Left renal cortex interstitium (tissue), 4 donors: ENCODE data around the gene ITPR1. TPM values are rescaled to one million over a fixed set of nuclear protein-coding genes. Genes with fewer than 3 reads are reported as not detected.

Experiments
- DNase-seq, 4 donors: peaks; one replicate each; pipeline ENCODE4 v3.0.0-alpha.2; 2013; ENCODE audit warnings: low read depth in 4 of 4, low spot score in 2 of 4, missing footprints in 1 of 4
- polyA plus RNA-seq, 4 donors: library from polyadenylated mRNA; unstranded; fragments of 120-200 nt; gene quantifications; one replicate each; pipeline ENCODE4 v1.2.1, GENCODE V29; 2013; ENCODE audit not compliant: insufficient read length in 4 of 4

The ITPR1 gene
- polyA plus RNA-seq, 4 donors = 43.9 to 60.1 (median 53.5) TPM

DNA sequence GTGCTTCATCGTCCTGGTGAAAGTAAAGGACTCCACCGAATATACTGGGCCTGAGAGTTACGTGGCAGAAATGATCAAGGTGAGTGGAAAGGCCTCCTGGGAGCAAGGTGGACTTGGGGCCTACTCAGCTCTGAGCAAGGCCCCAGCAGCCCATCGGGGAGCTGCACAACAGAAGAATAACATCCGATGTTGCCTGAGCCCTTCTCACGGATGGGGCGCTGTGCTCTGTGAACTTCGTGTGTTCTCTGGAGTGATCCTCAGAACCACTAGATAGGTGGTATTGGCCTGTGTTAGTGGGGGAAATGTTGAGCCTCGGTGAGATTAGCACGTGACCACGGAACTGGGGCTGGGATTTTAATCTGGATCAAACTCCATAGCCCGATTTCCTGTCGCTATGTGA is 325.0 kb downstream of the ITPR1 start:
- no peak for DNase-seq

DNA sequence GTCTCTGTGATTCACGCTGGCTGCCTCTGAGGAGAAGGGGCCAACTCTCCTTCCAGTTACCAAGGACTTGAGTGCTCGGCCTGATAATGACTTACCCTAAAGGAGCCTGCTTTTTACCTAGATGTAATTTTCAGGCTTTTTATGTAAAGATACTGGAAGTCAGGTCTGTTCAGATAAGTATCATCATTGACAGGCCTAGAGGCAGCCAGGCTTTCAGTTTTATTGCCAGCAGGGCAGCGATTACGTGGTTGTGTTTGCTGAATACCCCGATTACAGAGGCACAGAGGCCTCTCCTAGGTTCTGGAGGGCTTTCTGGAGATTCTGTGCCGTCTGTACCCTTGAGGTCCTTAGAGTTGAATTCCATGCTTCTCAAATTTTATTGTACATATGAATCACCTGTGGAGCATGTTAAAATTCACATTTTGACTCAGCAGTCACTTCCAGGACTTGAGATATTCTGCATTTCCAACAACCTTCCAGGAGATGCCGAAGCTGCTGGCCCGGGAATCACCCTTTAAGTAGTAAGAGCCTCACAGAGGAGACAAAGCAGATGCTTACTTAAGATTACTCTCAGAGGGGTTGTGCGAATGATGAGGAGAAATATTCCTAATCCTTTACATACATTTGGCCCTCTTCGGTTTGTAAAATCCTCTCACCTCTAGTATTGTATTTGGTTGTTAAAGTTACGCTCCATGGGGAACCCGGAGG is 326.0 kb downstream of the ITPR1 start:
- no peak for DNase-seq

DNA sequence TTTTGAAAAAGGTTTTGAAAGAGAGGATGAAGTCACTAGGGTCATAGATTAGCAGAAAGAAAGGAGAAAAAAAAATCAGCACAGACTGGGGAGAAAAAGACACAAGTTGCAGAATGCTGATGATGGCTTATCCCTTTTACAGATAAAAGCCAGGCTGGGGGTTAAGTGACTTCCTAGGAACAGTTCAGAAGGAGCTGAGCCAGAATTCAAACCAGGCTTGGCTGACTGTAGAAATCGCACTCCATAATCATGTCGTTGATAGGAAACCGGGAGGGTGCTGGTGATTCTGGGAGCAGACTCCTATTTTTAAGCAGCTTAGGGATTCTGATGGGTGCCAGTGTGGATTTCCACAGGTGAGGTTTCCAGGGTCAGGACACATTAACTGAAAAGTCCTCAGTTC is 326.6 kb downstream of the ITPR1 start:
- no peak for DNase-seq

DNA sequence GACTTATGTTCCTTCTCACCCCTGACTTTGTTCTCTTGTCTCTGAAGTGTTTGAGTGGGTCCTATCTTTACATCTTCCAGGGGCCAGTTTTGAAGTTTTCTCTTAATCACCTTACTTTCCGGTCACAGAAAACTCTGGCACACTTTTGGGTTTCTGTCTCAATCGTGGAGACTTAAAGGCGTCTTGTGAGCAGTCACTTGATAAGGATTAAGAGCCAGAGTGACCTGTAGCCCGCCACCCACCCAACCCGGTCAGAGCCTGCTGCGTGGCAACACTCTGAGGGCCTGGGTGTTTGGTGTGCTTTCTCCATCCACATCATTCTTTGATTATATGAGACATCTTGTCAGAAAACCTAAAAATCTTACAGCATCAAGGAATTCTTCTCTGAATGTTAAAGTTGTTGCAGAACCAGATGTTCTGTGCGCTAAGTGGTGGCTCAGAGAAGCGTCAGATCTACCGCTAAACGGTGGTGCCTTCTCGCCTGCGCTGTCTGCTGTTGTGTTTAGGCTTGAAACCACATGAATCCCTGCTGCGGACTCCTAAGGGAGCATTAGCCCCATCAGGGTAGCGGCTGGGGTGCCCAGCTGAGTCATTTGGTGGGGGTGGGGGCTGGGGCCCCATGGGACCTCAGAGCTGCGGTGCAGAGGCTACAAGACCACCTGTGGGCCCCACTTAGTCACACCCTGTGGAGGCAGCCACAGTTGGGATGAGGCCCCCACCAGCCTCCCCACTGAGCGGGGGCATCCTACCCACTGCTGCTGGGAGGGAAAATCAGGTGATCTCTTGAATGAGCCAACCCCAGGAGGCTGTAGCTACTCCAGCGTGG is 327.4 kb downstream of the ITPR1 start:
- no peak for DNase-seq

DNA sequence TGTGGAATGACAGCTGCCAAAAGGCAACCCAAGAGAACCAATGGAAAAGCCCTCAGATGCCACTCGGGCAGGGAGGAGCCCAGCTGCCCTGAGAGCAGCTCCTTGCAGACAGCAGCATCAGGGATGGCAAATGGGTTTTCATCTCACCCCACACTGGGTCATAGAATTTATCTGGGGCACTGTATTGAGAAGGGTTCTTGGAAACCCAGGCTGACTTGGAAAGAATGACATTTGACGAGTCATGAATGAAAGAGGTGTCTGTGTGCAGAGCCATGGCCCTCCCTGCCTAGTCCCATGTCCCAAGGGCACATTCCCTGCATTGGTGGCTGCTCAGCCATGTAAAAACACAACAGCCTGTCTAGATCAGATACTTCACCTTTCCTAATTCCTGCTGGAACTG is 328.2 kb downstream of the ITPR1 start:
- no peak for DNase-seq

DNA sequence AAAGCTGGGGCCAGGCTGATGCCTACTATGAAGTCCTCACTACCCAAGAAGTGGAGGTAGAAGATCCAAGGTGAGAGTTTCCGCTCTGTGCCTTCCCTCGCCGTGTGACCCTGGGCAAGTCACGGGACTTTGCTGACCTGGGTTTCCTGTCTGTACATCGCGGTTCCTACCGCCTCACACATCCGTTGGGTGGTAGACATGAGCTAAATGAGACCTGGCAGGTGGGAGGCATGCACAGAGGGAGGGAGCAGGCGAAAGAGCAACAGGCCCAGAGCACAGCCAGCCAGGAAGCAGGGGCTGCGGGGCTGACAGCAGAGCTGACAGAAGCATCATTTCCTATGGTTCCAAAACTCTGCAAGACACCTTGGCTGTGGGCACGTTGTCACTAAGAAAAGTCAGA is 328.8 kb downstream of the ITPR1 start:
- DNase-seq = no peak

DNA sequence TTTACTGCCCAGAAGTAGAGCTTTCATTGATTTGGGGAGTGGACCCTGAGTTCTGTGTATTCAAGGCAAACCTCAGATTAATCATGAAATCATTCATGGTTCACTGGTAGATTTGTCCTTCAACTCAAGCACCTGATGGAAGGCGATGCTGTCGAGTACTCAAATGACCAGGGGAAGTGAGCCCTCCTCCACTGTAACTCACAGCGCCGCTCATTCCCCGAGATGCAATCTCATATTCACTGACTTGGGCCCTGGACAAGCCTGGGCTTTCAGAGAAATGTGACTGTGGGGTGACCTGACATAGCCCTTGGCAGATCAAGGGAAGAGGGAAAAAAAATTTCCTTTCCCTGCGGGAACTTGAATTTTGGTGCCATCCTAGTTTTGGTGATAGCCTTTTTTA is 329.4 kb downstream of the ITPR1 start:
- no peak for DNase-seq

DNA sequence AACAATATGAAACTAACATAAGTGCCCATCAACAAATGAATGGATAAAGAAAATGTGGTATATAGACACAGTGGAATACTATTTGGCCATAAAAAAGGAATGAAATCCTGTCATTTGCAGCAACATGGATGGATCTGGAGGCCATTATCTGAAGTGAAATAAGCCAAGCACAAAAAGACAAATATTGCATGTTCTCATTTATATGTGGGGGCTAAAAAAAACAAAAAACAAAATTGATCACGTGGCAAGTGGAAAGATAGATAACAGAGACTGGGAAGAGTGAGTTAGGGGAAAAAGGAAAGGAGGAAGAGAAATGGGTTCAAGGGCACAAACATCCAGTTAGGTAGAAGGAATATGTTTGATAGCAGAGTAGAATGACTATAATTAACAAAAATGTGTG is 330.2 kb downstream of the ITPR1 start:
- DNase-seq = no peak

DNA sequence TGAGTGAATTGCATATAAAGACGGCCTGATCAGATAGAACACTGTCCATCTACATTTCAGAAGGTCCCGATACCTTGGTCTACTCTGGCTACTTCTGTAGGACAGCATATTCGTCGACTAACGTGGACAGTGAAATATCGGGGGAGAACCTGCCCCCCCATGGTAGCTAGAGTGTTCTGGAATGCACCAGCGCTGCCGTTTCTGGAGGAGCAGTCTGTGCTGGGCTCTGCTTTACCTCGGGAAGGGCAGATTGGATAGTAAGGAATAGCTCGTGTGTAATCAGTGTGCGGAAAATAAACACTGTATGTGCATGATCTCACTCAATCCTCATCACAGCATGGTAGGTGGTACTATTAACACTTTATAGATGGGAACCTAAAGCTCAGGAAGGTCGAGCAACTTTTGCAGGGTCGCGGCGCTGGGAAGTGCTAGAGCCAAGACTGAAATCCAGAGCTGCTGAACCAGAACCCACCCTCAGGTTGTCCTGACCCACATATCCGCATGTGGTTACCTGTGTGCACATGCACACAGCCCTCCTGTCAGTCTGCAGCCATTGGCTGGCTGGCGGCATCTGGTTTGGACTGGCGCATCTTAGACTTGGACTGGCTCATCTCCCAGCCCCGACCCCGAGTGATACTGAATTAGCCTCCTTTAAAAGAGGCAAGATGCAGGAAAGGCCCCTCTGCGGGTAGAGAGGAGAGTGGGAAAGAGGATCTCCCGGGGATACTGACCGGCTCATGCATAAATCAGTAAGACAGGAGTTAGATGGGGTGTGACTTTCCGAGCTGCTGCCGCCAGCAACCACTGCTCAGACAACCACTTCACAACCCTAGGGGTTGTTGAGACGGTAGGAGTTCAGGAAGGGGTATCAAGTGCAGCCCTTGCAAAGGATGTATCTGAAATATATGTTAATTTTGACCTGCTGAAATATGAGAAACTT is 331.1 kb downstream of the ITPR1 start:
- DNase-seq = peak in 1 of 4 donors; percentile 48

DNA sequence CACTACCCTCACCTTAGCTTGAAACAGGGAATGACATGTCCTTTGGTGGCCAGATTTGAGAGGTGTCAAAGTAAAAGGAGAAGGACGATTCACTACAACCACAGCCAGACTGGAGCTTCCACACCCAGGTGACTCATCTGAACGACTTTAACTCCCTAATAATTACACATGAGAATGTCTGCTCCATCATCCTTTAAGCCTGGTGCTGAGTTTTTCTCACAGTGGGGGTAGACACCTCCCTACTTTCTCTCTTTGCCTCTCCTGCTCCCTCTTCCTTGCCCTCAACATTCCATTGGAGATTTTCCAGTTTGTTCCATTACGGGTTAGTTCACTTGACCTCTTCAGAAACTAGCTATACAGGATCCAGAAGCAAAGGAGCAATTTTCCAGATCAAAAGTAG is 331.8 kb downstream of the ITPR1 start:
- DNase-seq = no peak

DNA sequence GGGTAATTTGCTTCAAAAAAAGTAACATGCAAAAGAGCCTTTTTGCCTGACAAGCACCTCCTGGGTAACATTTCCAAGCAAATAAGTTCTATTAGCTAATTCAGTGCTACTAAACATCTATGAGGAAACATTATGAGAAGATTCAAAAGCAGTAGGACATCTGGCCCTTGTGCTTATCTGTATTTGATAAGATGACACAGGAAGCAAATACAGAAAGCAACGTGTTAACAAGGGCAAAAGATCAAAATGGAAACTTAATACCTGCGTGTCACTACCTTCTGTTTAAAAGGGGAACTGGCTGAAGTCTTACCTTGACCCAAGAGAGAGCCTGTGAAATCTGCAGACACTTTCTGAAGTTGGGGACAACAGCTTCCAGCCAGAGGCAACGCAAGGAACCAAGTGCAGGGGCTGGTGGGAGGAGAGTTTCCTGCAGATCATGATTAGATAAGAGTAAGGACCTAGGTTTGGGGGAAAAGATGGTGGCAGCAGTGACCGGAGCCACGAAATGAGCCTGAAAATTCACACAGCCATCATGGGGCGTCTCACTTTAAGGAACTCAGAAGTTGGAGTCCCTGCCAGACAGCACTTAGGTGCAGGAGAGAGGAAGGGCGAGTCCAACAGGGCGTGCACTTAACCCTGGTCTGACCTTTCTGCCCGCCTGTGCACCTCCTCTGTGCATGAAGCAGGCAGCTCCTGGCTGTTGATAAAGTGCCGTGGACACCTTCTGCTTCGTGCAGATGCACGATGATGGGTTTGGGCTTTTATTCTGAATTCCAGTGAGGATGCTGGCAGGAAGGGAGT is 332.5 kb downstream of the ITPR1 start:
- no peak for DNase-seq

DNA sequence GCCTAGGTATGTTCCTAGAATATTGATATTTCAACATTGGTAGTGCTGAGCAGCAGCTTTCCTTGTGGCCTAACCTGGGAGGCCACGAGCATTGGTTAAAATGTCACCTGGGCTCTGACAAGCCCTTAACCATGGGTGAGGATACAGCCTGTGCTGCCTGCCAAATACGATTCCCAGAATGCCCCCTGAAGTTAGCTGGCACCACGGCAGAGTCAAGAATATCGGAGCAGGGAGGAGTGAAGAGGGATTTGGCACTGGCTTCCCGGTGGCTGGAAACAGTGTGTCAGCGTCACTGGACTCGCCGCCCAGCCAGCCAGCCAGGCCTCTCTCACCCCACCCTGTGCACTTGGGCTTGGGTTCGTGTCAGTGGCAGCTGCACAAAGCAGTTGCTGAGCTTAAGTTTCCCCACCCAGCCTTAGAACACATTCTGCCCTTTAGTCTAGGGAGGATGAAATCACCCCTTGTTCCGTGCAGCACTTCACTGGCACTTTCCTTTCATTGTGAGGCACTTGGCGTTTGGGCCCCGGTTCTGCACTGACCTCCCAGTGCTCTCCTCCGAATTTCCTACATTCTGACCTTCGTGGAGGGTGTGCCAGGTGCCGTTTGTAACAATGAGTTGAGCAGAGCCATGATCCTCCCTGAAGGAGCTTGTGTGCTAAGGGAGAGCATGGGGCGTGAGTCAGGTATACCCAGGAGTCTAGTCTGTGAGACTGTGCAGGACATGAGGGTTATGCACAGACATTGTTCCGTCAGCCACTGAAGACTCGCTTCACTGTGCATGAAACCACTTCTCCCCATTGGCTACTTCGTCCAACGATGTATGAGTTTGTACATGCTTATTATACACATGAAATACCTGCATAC is 333.3 kb downstream of the ITPR1 start:
- DNase-seq = no peak

DNA sequence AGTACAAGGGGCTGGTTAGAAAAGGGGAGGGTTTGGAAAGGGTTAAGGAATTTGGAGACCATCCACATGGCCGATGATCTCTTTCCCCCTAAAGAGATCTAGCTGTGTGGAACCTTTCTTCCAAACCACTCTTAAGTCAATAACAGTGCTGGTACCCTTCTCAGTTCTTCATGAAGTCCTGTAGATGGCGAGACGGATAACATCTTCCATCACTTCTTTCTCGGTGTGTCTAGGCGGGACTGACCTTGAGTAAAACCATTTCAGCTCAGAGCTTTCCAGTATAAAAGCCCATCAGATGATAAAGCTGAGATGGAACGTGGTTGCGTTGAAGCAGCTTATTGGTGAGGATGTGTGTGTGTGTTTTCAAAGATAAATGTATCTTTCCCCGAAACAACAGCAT is 334.6 kb downstream of the ITPR1 start:
- no peak for DNase-seq

DNA sequence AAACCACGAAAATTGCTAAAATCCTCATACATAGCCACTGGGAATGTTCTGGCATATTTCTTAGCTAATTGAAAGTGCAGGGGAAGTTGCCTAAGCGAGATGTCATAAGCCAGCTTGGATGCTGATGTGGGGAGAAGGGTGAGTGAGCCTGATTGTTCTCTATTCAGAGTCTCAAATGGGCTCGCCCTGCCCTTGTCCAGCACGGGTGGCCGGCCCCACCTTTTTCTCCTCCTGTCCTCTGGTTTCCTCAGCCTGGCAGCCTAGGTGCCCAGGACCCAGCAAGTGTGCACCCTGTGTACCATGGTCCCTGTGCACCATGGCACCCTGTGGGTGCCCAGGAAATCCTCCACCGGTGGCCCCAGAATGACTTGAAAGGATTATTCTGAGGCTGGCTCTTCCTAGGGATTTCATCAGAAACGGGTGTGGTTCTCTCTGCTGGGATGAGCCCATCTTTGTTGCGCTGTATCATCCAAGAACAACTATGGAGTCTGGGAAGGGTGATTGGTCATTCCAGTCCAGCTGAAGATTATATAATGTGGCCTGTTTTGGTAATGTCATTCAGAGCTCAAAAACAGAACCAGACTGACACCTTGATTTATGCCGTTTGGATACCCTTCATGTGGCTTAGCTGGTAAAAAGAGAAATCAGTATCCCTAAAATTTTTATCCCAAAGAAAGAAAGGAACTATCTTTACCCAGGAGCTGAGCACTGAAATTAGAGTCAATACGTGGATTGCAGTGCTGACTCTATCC is 335.3 kb downstream of the ITPR1 start:
- DNase-seq = no peak

DNA sequence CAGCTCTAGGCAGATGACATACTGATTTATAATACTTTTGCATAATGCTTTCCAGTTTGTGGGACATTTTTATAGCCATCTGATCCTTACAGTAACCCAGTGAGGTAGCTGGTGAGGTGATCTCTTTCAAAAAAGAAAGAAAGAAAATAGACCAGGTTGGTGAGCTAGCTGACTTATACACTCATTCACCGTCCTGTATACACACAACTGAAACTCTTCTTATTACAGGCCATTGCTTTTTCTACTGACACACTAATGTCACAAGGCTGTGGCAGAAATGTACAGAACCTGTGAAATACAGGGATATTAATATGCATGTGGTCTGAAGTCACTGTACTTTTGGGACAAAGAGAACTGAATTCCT is 335.9 kb downstream of the ITPR1 start:
- DNase-seq = no peak

DNA sequence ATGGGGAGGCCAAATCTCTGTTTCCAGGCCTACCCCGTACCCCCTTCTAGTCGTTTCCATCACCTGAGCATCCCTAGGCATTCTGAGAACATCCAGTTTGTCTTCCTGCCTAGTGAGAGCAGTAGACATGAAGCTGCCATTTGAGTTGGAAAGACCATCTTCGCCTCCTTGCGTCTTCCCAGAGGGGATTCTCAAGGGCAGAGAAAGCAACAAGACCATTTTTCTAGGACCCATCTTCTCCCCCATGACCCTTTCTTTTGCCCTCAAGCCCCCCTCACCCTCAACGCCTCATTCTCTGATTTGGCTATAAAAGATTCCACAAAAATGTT is 337.4 kb downstream of the ITPR1 start:
- no peak for DNase-seq

DNA sequence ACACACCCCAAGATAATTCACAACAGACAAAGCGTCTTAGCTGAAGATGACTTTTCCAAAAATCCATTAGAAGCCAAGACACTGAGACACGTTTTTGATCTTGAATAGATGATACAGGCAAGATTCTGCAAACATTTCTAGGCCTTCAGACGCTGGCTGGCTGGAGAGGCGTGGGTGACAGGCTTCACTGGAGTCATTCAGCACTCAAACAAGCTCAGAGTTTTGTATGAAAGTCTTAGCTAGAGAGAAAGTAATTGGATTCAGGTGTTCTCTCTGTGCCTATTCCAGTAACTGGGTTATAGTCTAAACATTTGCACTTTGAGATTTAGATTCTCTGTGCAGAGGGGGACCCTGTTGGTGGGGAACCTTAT is 338.4 kb downstream of the ITPR1 start:
- no peak for DNase-seq

DNA sequence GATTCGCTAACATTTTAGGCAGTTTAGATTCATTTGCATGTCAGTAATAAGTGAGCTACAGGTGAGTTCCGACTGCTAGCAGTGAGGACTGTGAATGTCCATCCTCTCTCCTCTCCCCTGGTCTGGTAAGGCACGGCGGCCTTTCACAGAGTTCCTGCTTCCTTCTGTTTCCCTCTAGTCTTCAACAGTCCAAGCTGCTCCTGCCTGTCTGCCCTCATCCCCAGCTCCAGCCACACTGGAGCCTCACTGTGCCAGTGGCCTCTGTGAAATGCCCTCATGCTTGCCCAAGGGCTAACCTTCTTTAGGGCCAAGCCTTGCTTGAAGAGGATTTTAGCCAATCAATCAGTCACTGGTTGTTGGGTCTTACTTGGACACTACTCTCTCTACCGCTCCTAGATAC is 340.3 kb downstream of the ITPR1 start:
- no peak for DNase-seq

DNA sequence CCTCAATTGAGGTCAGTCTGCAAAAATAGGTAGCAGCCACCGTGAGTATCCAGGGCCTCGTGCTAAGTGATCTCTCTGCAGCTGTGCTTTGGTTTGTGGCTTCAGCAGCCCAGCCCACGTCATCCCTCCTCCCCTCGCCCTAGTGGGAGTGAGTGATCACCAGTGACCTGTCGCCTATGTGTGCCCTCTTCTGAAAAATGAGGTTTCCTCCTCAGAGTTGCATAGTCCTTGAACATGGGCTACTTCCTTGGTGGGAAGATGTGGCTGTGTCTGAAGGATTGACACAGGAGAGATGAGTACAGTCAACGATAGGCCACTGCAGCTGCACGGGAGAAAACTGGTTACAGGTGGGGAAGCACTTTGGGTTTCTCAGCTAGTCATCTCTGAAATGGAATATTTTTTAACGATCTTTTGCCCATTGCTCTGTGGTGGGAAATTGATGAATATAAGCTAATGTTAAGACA is 341.3 kb downstream of the ITPR1 start:
- no peak for DNase-seq
